IPS DF 4.7 (cell line): ENCODE results near the gene C13orf46.
"Not testable (repeated sequence)": the region's sequence is repeated elsewhere in the genome, so short reads cannot be mapped to it uniquely, and the experiment has no call there.

ENCODE experiments used
- DNase-seq: peaks from one replicate; pipeline ENCODE4 v3.0.0-alpha.2; 2013; ENCODE audit warnings: low spot score; ENCODE audit errors: extremely low read depth

C13orf46 gene

GRCh38 chr13:113926301-113926761 is 47.5 kb downstream of the C13orf46 start:
- no peak for DNase-seq

GRCh38 chr13:113924184-113924901 is 49.5 kb downstream of the C13orf46 start:
- DNase-seq, result no peak

- no peak for DNase-seq
These were observed 50.4 kb downstream of the C13orf46 start for GRCh38 chr13:113923376-113924063.

- no peak for DNase-seq
These were observed 51.3 kb downstream of the C13orf46 start for GRCh38 chr13:113922412-113923118.

GRCh38 chr13:113921763-113922162 is 52.1 kb downstream of the C13orf46 start:
- DNase-seq, result no peak

GRCh38 chr13:113920606-113921286 is 53.1 kb downstream of the C13orf46 start:
- no peak for DNase-seq

GRCh38 chr13:113919761-113920559 is 53.9 kb downstream of the C13orf46 start:
- no peak for DNase-seq

GRCh38 chr13:113918981-113919701 is 54.7 kb downstream of the C13orf46 start:
- no peak for DNase-seq

- DNase-seq, result no peak
These were observed 55.3 kb downstream of the C13orf46 start for GRCh38 chr13:113918580-113918979.

- DNase-seq, result no peak
These were observed 56.1 kb downstream of the C13orf46 start for GRCh38 chr13:113917594-113918371.

- no peak for DNase-seq
These were observed 56.8 kb downstream of the C13orf46 start for GRCh38 chr13:113917096-113917495.

- no peak for DNase-seq
These were observed 57.5 kb downstream of the C13orf46 start for GRCh38 chr13:113916330-113916815.

GRCh38 chr13:113915786-113916329 is 58.0 kb downstream of the C13orf46 start:
- DNase-seq, result no peak

- DNase-seq, result no peak
These were observed 58.7 kb downstream of the C13orf46 start for GRCh38 chr13:113915012-113915763.

GRCh38 chr13:113914333-113915011 is 59.4 kb downstream of the C13orf46 start:
- no peak for DNase-seq

- DNase-seq, result not testable (repeated sequence)
These were observed 60.0 kb downstream of the C13orf46 start for GRCh38 chr13:113913838-113914237.

GRCh38 chr13:113913408-113913807 is 60.5 kb downstream of the C13orf46 start:
- not testable (repeated sequence) for DNase-seq

GRCh38 chr13:113912596-113912995 is 61.3 kb downstream of the C13orf46 start:
- DNase-seq, result no peak
